SK-N-SH (cell line): ENCODE measurements around the gene GNAS-AS1. TPM values are rescaled to one million over a fixed set of nuclear protein-coding genes. Genes with fewer than 3 reads are reported as not detected.

Source experiments
- CTCF ChIA-PET: fragments of 300-600, 350-600 bp; formaldehyde crosslinking; extraction: SDS; loops from one replicate; lab custom pipeline; 2021; lab: Yijun Ruan, JAX
- POLR2A ChIA-PET: fragments of 350-600 bp; sonication (Branson Sonifier 250); formaldehyde crosslinking; extraction: SDS; loops from one replicate; lab custom pipeline; 2020; ENCODE audit warnings: antibody characterized with exemption, inconsistent platforms; lab: Yijun Ruan, JAX
- DNase-seq: peaks from one replicate; pipeline ENCODE4 v3.0.0; 2012
- H2AFZ ChIP-seq: fragments of 200-600 bp; sonication (generic); 2 replicates; pipeline ENCODE4 v1.8.1; 2016; ENCODE audit warnings: antibody characterized with exemption, mild to moderate bottlenecking, low read depth
- H3F3A ChIP-seq: fragments of 200-600 bp; sonication (generic); replicated peaks from 2 replicates; pipeline ENCODE3; 2016; ENCODE audit warnings: antibody characterized with exemption, mild to moderate bottlenecking; ENCODE audit not compliant: insufficient read depth
- H3K27ac ChIP-seq, 2 experiments: fragments of 200-500 bp in 1 of 2; fragments of 200-600 bp in 1 of 2; sonication (Bioruptor generic) in 1 of 2; sonication (generic), shearing (Covaris generic) in 1 of 2; 2 replicates each; pipeline versions ENCODE4 v1.5.1 to v1.6.1; 2014 to 2016; ENCODE audit warnings: low read depth in 2 of 2, inconsistent platforms in 1 of 2, low read length in 1 of 2, mild to moderate bottlenecking in 1 of 2, mixed read lengths in 1 of 2
- H3K27me3 ChIP-seq: fragments of 200-600 bp; sonication (generic), shearing (Covaris generic); 2 replicates; pipeline ENCODE4 v1.6.1; 2016; ENCODE audit warnings: mixed run types; ENCODE audit not compliant: insufficient read depth
- H3K36me3 ChIP-seq, 2 experiments: fragments of 200-500 bp in 1 of 2; fragments of 200-600 bp in 1 of 2; sonication (Bioruptor generic) in 1 of 2; sonication (generic) in 1 of 2; replicated peaks in 1 of 2; 2 replicates each; pipeline versions ENCODE3 to v1.5.1; 2014 to 2016; ENCODE audit warnings: low read length in 1 of 2, mild to moderate bottlenecking in 1 of 2; ENCODE audit not compliant: insufficient read depth in 2 of 2, control insufficient read depth in 1 of 2
- H3K4me1 ChIP-seq, 2 experiments: fragments of 200-500 bp in 1 of 2; fragments of 200-600 bp in 1 of 2; sonication (Bioruptor generic) in 1 of 2; sonication (generic), shearing (Covaris generic) in 1 of 2; 2 replicates each; pipeline versions ENCODE4 v1.5.1 to v1.6.1; 2014 to 2016; ENCODE audit warnings: low read depth in 1 of 2, low read length in 1 of 2, mixed run types in 1 of 2; ENCODE audit not compliant: insufficient read depth in 2 of 2, control insufficient read depth in 1 of 2
- H3K4me2 ChIP-seq: fragments of 200-600 bp; sonication (generic), shearing (Covaris generic); 2 replicates; pipeline ENCODE4 v1.6.1; 2017; ENCODE audit warnings: mixed run types
- H3K4me3 ChIP-seq, 2 experiments: fragments of 200-500 bp in 1 of 2; fragments of 200-600 bp in 1 of 2; sonication (Bioruptor generic) in 1 of 2; sonication (generic), shearing (Covaris generic) in 1 of 2; 2 replicates each; pipeline versions ENCODE4 v1.5.1 to v1.8.1; 2014 to 2016; ENCODE audit warnings: low read depth in 2 of 2, inconsistent platforms in 1 of 2, low read length in 1 of 2, mild to moderate bottlenecking in 1 of 2, mixed read lengths in 1 of 2, moderate library complexity in 1 of 2
- H3K79me2 ChIP-seq: fragments of 200-600 bp; sonication (generic); 2 replicates; pipeline ENCODE4 v1.8.1; 2017; ENCODE audit warnings: mild to moderate bottlenecking; ENCODE audit not compliant: insufficient read depth
- H3K9ac ChIP-seq: fragments of 200-600 bp; sonication (generic); 2 replicates; pipeline ENCODE4 v1.6.1; 2017; ENCODE audit warnings: mixed run types
- H3K9me2 ChIP-seq: fragments of 200-600 bp; sonication (generic); 2 replicates; pipeline ENCODE4 v1.6.1; 2017; ENCODE audit warnings: mixed run types
- H3K9me3 ChIP-seq: fragments of 200-600 bp; sonication (generic); 2 replicates; pipeline ENCODE4 v1.6.1; 2017; ENCODE audit warnings: mixed run types, mild to moderate bottlenecking, moderate library complexity
- H4K20me1 ChIP-seq: fragments of 200-600 bp; sonication (generic); 2 replicates; pipeline ENCODE4 v1.6.1; 2017; ENCODE audit warnings: mild to moderate bottlenecking, mixed run types; ENCODE audit not compliant: insufficient read depth
- CHD2 ChIP-seq: fragments of 150-350 bp; IDR thresholded peaks from 2 replicates; pipeline ENCODE4 v1.6.1; 2018; ENCODE audit warnings: low read length; ENCODE audit not compliant: partially characterized antibody
- CTCF ChIP-seq: fragments of 200-600 bp; sonication (generic); IDR thresholded peaks from 2 replicates; pipeline ENCODE4 v1.6.1; 2017; ENCODE audit warnings: antibody characterized with exemption, mild to moderate bottlenecking, moderate library complexity
- ELF1 ChIP-seq: IDR thresholded peaks from 2 replicates; pipeline ENCODE4 v1.4.0; 2012
- EP300 ChIP-seq, 2 experiments: IDR thresholded peaks; 2 replicates each; pipeline versions ENCODE4 v1.4.0 to v1.6.1; 2012; ENCODE audit warnings: borderline replicate concordance in 1 of 2, low read depth in 1 of 2, low read length in 1 of 2
- EZH2phosphoT487 ChIP-seq: fragments of 200-600 bp; sonication (generic); IDR thresholded peaks from 2 replicates; pipeline ENCODE4 v1.6.1; 2017; ENCODE audit warnings: low read depth, mixed run types, mild to moderate bottlenecking, antibody characterized with exemption, moderate library complexity, borderline replicate concordance
- FOSL2 ChIP-seq: IDR thresholded peaks from 2 replicates; pipeline ENCODE4 v1.4.0; 2012; ENCODE audit warnings: low read depth, mild to moderate bottlenecking, moderate library complexity, borderline replicate concordance
- FOXJ3 ChIP-seq: sonication (generic); formaldehyde crosslinking; IDR thresholded peaks from 2 replicates; pipeline ENCODE4 v1.5.1; 2020; ENCODE audit warnings: mild to moderate bottlenecking, missing genetic modification reagents
- JUND ChIP-seq: IDR thresholded peaks from 2 replicates; pipeline ENCODE4 v1.4.0; 2012
- MEF2A ChIP-seq: IDR thresholded peaks from 2 replicates; pipeline ENCODE4 v1.4.0; 2012; ENCODE audit warnings: low read depth, borderline replicate concordance
- NRF1 ChIP-seq: IDR thresholded peaks from 2 replicates; pipeline ENCODE4 v1.6.1; 2012; ENCODE audit warnings: low read depth, mild to moderate bottlenecking, low read length
- POLR2AphosphoS5 ChIP-seq: IDR thresholded peaks from 2 replicates; pipeline ENCODE4 v1.6.1; 2012; ENCODE audit warnings: low read depth, low read length
- RAD21 ChIP-seq: IDR thresholded peaks from 2 replicates; pipeline ENCODE4 v1.6.1; 2012; ENCODE audit warnings: mild to moderate bottlenecking, low read length
- RCOR1 ChIP-seq: fragments of 150-350 bp; IDR thresholded peaks from 2 replicates; pipeline ENCODE4 v1.6.1; 2017; ENCODE audit warnings: antibody characterized with exemption, low read length
- RXRA ChIP-seq: IDR thresholded peaks from 2 replicates; pipeline ENCODE4 v1.4.0; 2012; ENCODE audit warnings: low read depth, mild to moderate bottlenecking, borderline replicate concordance
- SIN3A ChIP-seq: IDR thresholded peaks from 2 replicates; pipeline ENCODE4 v1.6.1; 2012; ENCODE audit warnings: low read depth, mild to moderate bottlenecking, low read length, moderate library complexity, borderline replicate concordance
- SMC3 ChIP-seq: IDR thresholded peaks from 2 replicates; pipeline ENCODE4 v1.6.1; 2012; ENCODE audit warnings: low read depth, low read length, improper control_type of control experiment
- TAF1 ChIP-seq: IDR thresholded peaks from 2 replicates; pipeline ENCODE4 v1.6.1; 2012; ENCODE audit warnings: low read depth, mild to moderate bottlenecking, low read length, moderate library complexity, borderline replicate concordance
- YY1 ChIP-seq: IDR thresholded peaks from 2 replicates; pipeline ENCODE4 v1.4.0; 2012; ENCODE audit warnings: low read depth, mild to moderate bottlenecking
- WGBS: methylation state at CpG from one replicate; pipeline ENCODE4 v1.1.6; 2017; ENCODE audit warnings: low lambda C conversion rate; 5-methylcytosine and 5-hydroxymethylcytosine counted together
- polyA plus RNA-seq, 3 experiments: library from polyadenylated mRNA; depleted of rRNA; stranded (reverse); fragments of >200 nt; gene quantifications; 2 replicates each; pipeline ENCODE4 v1.2.3, GENCODE V29; 2012
- TF ChIP-seq, protein P1 (sequence below): IDR thresholded peaks from 2 replicates; pipeline ENCODE4 v1.4.0; 2012; ENCODE audit warnings: low read depth, borderline replicate concordance
- TF ChIP-seq, protein P2 (sequence below): IDR thresholded peaks from 2 replicates; pipeline ENCODE4 v1.4.0; 2012; ENCODE audit warnings: low read depth, borderline replicate concordance

The GNAS-AS1 gene
- polyA plus RNA-seq, 1 of the 3 experiments (the other 2 are of a cell fraction): 1.5 TPM

DNA sequence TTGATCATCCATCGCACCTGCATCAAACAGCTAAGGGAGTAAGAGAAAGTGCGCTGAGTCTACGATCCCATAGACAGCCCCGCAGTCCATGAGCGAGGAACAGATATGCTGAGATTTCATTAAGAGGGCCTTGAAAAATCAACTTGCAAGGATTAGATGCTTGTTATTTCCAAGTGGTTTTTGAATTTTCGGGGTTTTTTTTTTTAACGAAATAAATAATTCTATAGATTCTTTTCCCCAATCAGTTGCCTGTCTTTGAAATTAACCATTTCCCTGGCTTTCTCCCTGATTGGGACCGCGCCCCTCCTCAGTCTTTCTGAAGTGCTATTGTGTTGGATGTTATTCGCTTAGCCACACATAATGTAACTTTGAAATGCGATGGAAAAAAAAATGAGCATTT, 48.6 kb downstream of the GNAS-AS1 start:
- Histone ChIP-seq H4K20me1 (no peaks in the 10 kb centered on the region), H3K9me2 (no peaks in the 10 kb centered on the region), H3F3A (no peaks in the 10 kb centered on the region), H3K4me1 (no peaks in the 10 kb centered on the region; a peak in 1 of 4 replicates), H3K9me3 (no peaks in the 10 kb centered on the region), H3K79me2 (no peaks in the 10 kb centered on the region), H2AFZ (no peak overlapping the region), H3K4me3 (no peak overlapping the region), H3K27ac (no peak overlapping the region), H3K36me3 (no peaks in the 10 kb centered on the region), H3K4me2 (no peak overlapping the region), H3K27me3 (no peaks in the 10 kb centered on the region), H3K9ac (no peak overlapping the region)
- ChIA-PET CTCF (interaction anchor here (0.8 to 1.4 kb wide), 2 partner anchors 9 to 13 kb away, joined by 3 to 4 read pairs; no protein-coding TSS in a partner anchor), POLR2A (no interaction called here)
- no peak for TF ChIP-seq MEF2A
- no peak for TF ChIP-seq ELF1
- no peak for TF ChIP-seq NRF1
- TF ChIP-seq SIN3A: no peak
- TF ChIP-seq POLR2AphosphoS5: no peak
- TF ChIP-seq RXRA: no peak
- no peak for TF ChIP-seq EZH2phosphoT487
- TF ChIP-seq JUND: no peak
- TF ChIP-seq CTCF: no peak
- no peak for TF ChIP-seq YY1
- 87% methylated on average over 11 of the region's 11 CpGs for WGBS
- DNase-seq: no peak

DNA sequence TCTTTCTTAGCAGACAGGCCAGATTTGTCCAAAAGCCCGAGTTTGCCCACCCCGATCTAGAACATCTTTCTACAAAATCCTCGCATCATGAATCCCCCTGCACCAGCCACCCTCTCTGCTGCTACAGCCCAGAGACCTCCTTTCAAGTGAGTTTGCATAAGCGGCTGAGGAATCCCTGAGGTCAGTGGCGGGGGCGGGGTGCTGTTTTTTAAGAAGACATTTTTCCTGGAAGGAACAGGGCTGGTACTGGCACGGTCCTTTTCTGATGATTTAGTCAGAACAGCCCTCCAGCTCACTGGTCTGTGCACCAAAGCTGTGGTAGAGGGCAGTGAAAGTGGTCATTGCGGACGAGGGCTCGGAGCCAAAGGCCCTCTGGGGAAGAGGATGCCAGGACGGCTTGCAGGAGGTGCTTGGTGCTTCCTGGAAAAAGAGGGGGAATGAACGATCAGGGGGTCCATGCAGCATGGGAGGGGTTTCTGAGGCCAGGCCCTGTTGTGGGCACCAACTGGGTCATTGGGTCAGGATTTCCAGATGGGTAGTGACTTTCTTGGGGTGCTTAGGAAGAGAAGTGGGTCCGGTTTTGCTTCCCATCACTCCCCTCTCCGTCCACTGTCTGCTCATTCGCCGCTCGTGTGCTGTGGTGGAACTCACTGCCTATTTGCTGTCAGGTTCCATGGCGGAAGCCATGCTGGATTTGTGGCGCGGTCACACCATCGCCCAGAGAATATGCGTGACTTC, 50.4 kb downstream of the GNAS-AS1 start:
- no peak overlapping the region for H2AFZ ChIP-seq
- no peaks in the 10 kb centered on the region for H3F3A ChIP-seq
- TF ChIP-seq FOSL2: no peak
- TF ChIP-seq CHD2: no peak
- TF ChIP-seq RCOR1: no peak
- TF ChIP-seq, protein P1, sequence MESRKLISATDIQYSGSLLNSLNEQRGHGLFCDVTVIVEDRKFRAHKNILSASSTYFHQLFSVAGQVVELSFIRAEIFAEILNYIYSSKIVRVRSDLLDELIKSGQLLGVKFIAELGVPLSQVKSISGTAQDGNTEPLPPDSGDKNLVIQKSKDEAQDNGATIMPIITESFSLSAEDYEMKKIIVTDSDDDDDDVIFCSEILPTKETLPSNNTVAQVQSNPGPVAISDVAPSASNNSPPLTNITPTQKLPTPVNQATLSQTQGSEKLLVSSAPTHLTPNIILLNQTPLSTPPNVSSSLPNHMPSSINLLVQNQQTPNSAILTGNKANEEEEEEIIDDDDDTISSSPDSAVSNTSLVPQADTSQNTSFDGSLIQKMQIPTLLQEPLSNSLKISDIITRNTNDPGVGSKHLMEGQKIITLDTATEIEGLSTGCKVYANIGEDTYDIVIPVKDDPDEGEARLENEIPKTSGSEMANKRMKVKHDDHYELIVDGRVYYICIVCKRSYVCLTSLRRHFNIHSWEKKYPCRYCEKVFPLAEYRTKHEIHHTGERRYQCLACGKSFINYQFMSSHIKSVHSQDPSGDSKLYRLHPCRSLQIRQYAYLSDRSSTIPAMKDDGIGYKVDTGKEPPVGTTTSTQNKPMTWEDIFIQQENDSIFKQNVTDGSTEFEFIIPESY: no peak
- no peak for TF ChIP-seq SMC3
- TF ChIP-seq FOXJ3: no peak
- TF ChIP-seq CTCF: no peak
- no peak for TF ChIP-seq JUND
- TF ChIP-seq RAD21: no peak
- TF ChIP-seq, protein P2, sequence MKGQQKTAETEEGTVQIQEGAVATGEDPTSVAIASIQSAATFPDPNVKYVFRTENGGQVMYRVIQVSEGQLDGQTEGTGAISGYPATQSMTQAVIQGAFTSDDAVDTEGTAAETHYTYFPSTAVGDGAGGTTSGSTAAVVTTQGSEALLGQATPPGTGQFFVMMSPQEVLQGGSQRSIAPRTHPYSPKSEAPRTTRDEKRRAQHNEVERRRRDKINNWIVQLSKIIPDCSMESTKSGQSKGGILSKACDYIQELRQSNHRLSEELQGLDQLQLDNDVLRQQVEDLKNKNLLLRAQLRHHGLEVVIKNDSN: no peak
- no peak for TF ChIP-seq TAF1
- TF ChIP-seq YY1: no peak
- no peak for TF ChIP-seq EP300 (IDR thresholded peaks at IDR 0.05; ENCODE audit: borderline replicate concordance in 1 of 2, low read depth in 1 of 2, low read length in 1 of 2)

More for the DNA sequence above, 50.4 kb downstream of the GNAS-AS1 start:
- DNase-seq: no peak
- Histone ChIP-seq H3K4me2 (no peak overlapping the region), H3K36me3 (no peaks in the 10 kb centered on the region), H3K27ac (no peak overlapping the region), H3K4me3 (no peak overlapping the region), H3K79me2 (no peaks in the 10 kb centered on the region), H3K4me1 (no peaks in the 10 kb centered on the region; a peak in 1 of 4 replicates), H3K27me3 (no peaks in the 10 kb centered on the region), H3K9me3 (no peaks in the 10 kb centered on the region), H3K9me2 (no peaks in the 10 kb centered on the region), H4K20me1 (no peaks in the 10 kb centered on the region), H3K9ac (no peak overlapping the region)
- POLR2A ChIA-PET: no interaction called here
- CTCF ChIA-PET: no interaction called here
- 67% methylated on average over 22 of the region's 22 CpGs for WGBS
